Renal cortical epithelial cell (primary cell): ENCODE results near the gene UPK3A. TPM values are rescaled to one million over a fixed set of nuclear protein-coding genes. Genes with fewer than 3 reads are reported as not detected.
A peak's percentile ranks its signal among the peaks of the same experiment; 100 is the strongest.
"Not testable (repeated sequence)": the region's sequence is repeated elsewhere in the genome, so short reads cannot be mapped to it uniquely, and the experiment has no call there.

ENCODE experiments used
- DNase-seq: peaks from one replicate; pipeline ENCODE4 v3.0.0-alpha.2; 2011; ENCODE audit warnings: low read depth
- total RNA-seq: library from RNA; depleted of rRNA; stranded (reverse); fragments of >200 nt; gene quantifications from 2 replicates; pipeline ENCODE4 v1.2.3, GENCODE V29; 2014

UPK3A gene
- total RNA-seq, 1 donor from 2014 or later: not detected

GRCh38 chr22:45257941-45258340, 26.8 kb upstream of the UPK3A start:
- not testable (repeated sequence) for DNase-seq

GRCh38 chr22:45259754-45260394, 24.9 kb upstream of the UPK3A start:
- DNase-seq: no peak

GRCh38 chr22:45260395-45260759, 24.4 kb upstream of the UPK3A start:
- DNase-seq: not testable (repeated sequence)

GRCh38 chr22:45261407-45262088, 23.2 kb upstream of the UPK3A start:
- DNase-seq: no peak

DNA sequence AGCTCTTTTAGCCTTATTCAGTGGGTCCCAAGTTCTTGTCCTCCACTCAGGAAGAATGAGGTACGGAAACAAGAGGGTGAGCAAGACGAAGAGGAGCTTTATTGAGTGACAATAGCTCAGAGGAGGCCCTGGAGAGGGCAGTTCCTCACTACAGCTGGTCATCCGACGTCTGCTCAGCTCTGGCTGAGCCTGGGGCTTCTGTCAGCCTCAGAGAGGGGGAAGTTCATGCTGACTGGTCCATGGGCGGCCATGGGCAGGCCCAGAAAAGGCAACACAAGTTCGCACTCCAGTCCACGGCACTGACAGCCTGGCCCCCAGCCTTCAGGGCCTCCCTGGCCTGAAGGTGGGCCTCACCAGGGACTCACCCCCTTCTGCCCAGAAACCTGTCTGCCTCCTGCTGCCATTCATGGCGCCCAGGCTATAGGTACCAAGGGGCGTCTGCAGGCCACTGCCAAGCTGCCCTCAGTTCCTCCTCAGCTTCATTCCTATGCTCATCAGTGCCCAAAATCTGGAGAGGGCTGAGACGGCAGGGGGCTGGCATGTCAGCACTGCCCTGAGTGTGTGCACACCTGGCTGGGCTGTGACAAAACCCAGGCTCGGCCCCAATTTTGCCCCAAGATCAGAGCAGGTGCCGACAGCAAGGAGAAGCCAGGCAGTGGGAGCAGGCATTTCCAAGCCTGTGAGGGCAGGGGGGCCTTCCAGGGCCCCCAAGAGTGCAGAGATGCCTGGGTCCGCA, 22.4 kb upstream of the UPK3A start:
- DNase-seq: no peak

DNA sequence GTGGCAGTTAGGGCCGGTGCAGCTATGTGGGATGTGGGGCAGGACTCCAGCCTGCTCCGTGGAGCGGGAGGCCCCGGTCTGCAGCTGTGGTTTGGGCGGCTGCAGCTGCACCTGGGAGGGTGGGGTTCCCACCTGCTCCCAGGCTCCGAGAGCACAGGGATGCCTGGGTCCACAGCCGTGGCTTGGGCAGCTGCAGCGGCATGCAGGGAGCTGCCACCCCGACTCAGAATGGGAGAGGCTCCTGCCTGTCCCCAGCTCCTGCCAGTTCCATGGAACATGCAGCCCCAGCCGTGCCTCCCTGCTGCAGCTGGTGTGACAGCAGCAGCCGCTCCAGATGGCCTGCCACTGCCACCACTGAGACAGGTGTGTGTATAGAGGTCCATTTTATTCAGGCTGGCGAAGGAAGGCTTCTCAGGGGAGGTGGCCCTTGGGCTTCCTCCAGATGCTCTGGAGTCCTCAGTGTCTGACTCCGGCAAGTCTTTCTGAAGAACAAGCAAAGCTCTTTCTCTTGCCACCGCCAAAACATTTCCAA, 21.8 kb upstream of the UPK3A start:
- DNase-seq: no peak

DNA sequence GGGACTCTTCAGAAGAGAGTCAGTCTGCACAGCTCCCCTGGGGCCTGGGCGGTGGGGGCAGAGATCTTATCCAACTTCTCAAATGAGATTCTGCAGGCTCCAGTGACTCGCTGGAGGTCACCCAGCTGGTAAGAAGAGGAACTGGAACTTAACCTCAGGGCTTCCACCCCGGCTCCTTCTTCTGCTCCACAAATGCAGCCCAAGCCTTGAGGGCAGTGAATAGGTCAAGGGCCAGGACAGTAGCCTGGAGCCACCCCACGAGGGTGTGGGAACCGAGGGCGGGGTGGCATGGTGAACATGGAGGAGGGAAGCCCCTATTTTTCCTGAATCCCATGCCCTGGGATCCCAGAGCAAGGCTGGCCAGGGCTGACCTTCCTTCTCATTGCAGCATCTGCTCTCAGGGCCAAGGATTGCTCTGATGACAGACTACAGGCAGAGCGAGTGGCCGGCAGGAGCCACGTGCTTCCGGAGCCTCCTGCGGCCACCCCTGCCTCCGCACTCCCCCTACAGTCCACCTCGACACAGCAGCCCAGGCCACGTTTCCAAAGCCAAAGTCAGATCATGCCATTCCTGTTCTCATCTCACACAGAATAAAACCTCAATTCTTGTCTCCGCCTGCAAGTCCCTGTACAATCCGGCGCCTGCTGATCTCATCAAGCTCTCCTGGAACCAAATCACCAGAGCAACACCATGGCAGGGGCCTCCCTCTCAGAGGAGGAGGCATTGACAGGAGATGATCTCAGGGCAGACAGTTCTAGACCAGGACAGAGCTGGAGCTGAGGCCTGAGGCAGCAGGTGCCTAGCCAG, 21.1 kb upstream of the UPK3A start:
- DNase-seq: peak; percentile 56

- DNase-seq: no peak
Observed at GRCh38 chr22:45265535-45265934, 19.2 kb upstream of the UPK3A start.

- no peak for DNase-seq
Observed at GRCh38 chr22:45268167-45268957, 16.4 kb upstream of the UPK3A start.

GRCh38 chr22:45268958-45269844, 15.5 kb upstream of the UPK3A start:
- DNase-seq: no peak

GRCh38 chr22:45270095-45271020, 14.4 kb upstream of the UPK3A start:
- no peak for DNase-seq

DNA sequence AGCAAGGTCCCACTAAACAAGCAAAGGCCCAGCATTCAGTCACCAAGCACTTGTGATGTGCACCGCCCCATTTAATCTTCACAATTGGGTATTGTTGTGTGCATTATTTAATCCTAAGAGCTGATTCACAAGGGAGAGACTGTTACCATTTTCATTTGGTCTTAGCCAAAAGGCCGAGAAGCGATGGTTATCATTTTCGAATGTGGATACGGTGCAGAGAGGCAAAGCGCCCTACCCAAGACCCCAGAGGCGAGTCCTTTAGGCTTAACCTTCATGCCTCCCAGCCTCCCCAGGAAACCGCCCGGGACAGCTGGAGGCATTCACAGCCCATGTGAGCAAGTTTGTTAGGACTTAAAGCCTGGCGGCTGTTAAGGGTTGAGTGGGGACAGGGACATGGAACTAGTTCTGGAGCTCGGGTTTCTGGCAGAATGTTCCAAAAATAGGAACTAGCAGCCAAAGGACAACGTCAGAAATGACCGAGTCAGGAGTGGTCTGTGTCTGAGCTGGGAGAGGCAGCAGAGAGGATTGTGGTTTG, 13.0 kb upstream of the UPK3A start:
- DNase-seq: no peak

- DNase-seq: no peak
Observed at GRCh38 chr22:45272498-45272897, 12.3 kb upstream of the UPK3A start.

GRCh38 chr22:45273452-45274075, 11.2 kb upstream of the UPK3A start:
- no peak for DNase-seq

GRCh38 chr22:45276507-45277105, 8.1 kb upstream of the UPK3A start:
- no peak for DNase-seq

- DNase-seq: not testable (repeated sequence)
Observed at GRCh38 chr22:45277720-45278119, 7.0 kb upstream of the UPK3A start.

DNA sequence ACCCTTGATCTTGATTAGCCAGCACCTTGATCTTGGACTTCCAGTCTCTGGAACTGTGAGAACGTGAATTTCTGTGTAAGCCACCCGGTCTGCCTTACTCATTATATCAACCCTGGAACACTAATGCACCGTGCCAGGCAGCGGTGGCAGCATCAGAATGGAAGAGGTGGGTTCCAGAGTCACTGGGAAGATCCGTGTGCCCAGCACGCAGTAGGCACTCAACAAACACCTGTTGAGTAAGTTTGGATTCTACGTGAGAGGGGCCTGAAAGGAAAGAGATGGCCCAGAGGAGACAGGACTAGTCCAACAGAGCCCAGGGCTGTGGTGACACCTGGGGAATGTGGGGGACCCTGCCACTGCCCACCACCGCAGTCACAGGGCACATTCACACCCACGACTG, 6.6 kb upstream of the UPK3A start:
- no peak for DNase-seq

GRCh38 chr22:45280587-45280980, 4.2 kb upstream of the UPK3A start:
- no peak for DNase-seq
